ENCODE data around the gene SPR. TPM values are rescaled to one million over a fixed set of nuclear protein-coding genes. Genes with fewer than 3 reads are reported as not detected.

SPR gene
- total and polyA plus RNA-seq, 11 donors, result 24.3 to 64.7 (median 39.4) TPM

DNA sequence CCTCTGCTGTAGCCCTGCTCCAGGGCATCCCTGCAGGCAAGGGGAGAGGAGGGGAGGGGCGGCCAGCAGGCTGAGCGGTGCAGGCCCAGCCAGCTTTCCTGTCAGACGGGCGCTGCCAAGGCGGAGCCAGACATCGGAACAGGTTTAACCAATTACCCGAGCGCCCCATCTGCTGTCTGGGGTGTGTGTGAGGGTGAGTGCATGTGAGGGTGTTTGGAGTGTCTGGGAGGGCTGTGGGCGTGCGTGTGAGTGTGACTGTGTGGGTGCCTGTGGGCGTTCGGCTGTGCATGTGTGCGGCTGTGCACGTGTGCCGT, 50.1 kb downstream of the SPR start:
- Histone ChIP-seq H3K9me3 (no peaks in the 10 kb centered on the region), H3K4me3 (no peak overlapping the region), H3K4me1 (peaks cover 0 to 8% (median 0%) of the 10 kb centered on the region in 12 donors), H3K27ac (no peak overlapping the region), H3K27me3 (peaks cover 0 to 5% (median 0%) of the 10 kb centered on the region in 9 donors), H3K36me3 (no peaks in the 10 kb centered on the region)
- TF ChIP-seq POLR2A (IDR thresholded peaks at IDR 0.05) (no peak), CTCF (IDR thresholded peaks at IDR 0.05) (no peak)
- DNase-seq, result peak in 1 of 5 donors; percentile 38
- ATAC-seq, result no peak
- intact Hi-C loops (cut with DNase I), result no loop called here
- 85 to 91% (median 86%) methylated on average over 15 of the region's 15 CpGs for WGBS, 4 donors

DNA sequence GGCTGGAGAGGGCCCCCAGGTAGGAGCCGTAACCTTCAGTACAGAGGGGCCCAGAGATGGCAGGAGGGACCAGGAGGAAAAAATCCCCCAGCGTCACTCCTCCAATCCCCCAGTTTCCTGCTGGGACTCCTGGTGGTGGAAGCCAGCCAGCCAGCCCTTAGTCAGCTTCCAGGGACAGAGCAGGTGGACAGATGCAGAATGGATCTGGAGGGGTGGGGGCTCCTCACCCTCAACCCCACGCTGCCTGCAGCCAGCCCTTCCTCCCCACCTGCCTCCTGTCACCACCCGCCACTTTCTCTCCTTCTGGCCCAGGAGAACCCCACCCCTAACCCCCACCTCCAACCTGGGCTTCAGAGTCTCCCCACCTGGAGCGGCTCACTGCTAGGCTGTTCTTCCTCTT, 51.2 kb downstream of the SPR start:
- Histone ChIP-seq H3K4me1 (peaks cover 0 to 8% (median 0%) of the 10 kb centered on the region in 12 donors), H3K27ac (no peak overlapping the region), H3K9me3 (no peaks in the 10 kb centered on the region), H3K27me3 (no peaks in the 10 kb centered on the region), H3K4me3 (no peak overlapping the region), H3K36me3 (peaks cover 0 to 4% (median 0%) of the 10 kb centered on the region in 9 donors)
- WGBS, 4 donors, result 67 to 85% (median 78%) methylated on average over 5 of the region's 5 CpGs
- intact Hi-C loops (cut with DNase I), result no loop called here
- DNase-seq (peak in 1 of 5 donors; percentile 40), ATAC-seq (no peak)
- TF ChIP-seq POLR2A (IDR thresholded peaks at IDR 0.05) (no peak), CTCF (IDR thresholded peaks at IDR 0.05) (no peak)

DNA sequence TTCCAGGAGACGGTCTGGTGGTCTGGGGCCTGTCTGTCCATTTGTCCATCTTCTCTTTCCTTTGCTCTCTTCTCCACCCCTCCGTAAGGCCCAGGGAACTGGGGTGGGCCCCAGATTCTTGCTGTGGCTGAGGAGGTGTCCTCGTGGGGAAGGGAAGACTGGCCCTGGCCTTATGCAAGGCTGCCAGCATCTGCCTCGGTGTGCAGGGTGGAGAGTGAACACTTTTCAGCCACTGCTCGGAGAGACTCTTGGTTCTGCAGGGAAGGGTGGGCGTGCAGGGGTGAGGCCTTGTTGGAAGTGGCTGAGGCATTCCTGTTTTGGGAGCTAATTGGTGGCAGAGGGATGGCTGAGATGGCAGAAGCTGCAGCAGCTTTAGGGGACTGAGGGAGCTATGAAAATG, 53.2 kb downstream of the SPR start:
- intact Hi-C loops (cut with DNase I), result no loop called here

GRCh38 chr2:72940786-72941185, 53.6 kb downstream of the SPR start:
- DNase-seq, result peak in 1 of 5 donors; percentile 54
- TF ChIP-seq CTCF (IDR thresholded peaks at IDR 0.05) (no peak), POLR2A (IDR thresholded peaks at IDR 0.05) (no peak)
- Histone ChIP-seq H3K27me3 (no peaks in the 10 kb centered on the region), H3K36me3 (peaks cover 0 to 12% (median 0%) of the 10 kb centered on the region in 9 donors), H3K9me3 (no peaks in the 10 kb centered on the region), H3K27ac (no peak overlapping the region), H3K4me3 (no peak overlapping the region), H3K4me1 (peaks cover 0 to 8% (median 0%) of the 10 kb centered on the region in 12 donors)
- WGBS, 4 donors, result 36 to 71% (median 66%) methylated on average over 6 of the region's 6 CpGs
- intact Hi-C loops (cut with DNase I), result no loop called here
- peak in 1 of 4 donors; percentile 8 for ATAC-seq

More for the DNA sequence above, 53.2 kb downstream of the SPR start:
- TF ChIP-seq CTCF (IDR thresholded peaks at IDR 0.05) (no peak), POLR2A (IDR thresholded peaks at IDR 0.05) (no peak)
- Histone ChIP-seq H3K27me3 (no peaks in the 10 kb centered on the region), H3K9me3 (no peaks in the 10 kb centered on the region), H3K27ac (no peak overlapping the region), H3K4me3 (no peak overlapping the region), H3K36me3 (peaks cover 0 to 12% (median 0%) of the 10 kb centered on the region in 9 donors), H3K4me1 (peaks cover 0 to 8% (median 0%) of the 10 kb centered on the region in 12 donors)
- 84 to 89% (median 86%) methylated on average over 6 of the region's 6 CpGs for WGBS, 4 donors
- DNase-seq (peak in 1 of 5 donors; percentile 31), ATAC-seq (no peak)

Other genes starting within 250 kb of the SPR start
- gene EXOC6B, start 61.4 kb upstream of the SPR start, total RNA-seq, result 100 to 1,000 TPM in 8 of 9 donors, 10 to 100 TPM in 1; 74.9 to 192 (median 153) TPM
- gene EXOC6B, start 61.4 kb upstream of the SPR start, polyA plus RNA-seq, result 10 to 100 TPM; 18.4 to 42.2 TPM
- gene EMX1, start 30.1 kb downstream of the SPR start, total RNA-seq, result not detected
- gene EMX1, start 30.1 kb downstream of the SPR start, polyA plus RNA-seq, result not detected
- gene SFXN5, start 184.3 kb downstream of the SPR start, total RNA-seq, result 10 to 100 TPM in 3 of 9 donors, 1 to 10 TPM in 6; 6.0 to 12.5 (median 9.1) TPM
- 1 to 10 TPM; 7.1 to 8.2 TPM for gene SFXN5, start 184.3 kb downstream of the SPR start, polyA plus RNA-seq
- gene RAB11FIP5, start 225.5 kb downstream of the SPR start, total RNA-seq, result 10 to 100 TPM; 18.6 to 43.7 (median 24.8) TPM
- gene RAB11FIP5, start 225.5 kb downstream of the SPR start, polyA plus RNA-seq, result 10 to 100 TPM; 10.7 to 50.7 TPM

Data from heart left ventricle (tissue), 16 donors.